Astrocyte of the cerebellum (primary cell): Measurements from ENCODE around the gene SESN1.

ENCODE experiments used
- DNase-seq: peaks from one replicate; pipeline ENCODE4 v3.0.0-alpha.2; 2011; ENCODE audit warnings: low read depth
- H3K4me3 ChIP-seq: 2 replicates; pipeline ENCODE4 v1.5.1; 2011; ENCODE audit warnings: mild to moderate bottlenecking, low read depth, low read length, moderate library complexity
- in situ Hi-C: cut with HindIII; loops from 2 replicates; pipeline ENCODE4 v1.10.0; 2017; ENCODE audit warnings: low sequenced_read_pairs
- TF ChIP-seq, protein P1 (sequence below): IDR thresholded peaks from 2 replicates; pipeline ENCODE4 v1.5.1; 2012; ENCODE audit warnings: low read length, low read depth, moderate library complexity, mild to moderate bottlenecking; ENCODE audit errors: missing control alignments

SESN1 gene

DNA sequence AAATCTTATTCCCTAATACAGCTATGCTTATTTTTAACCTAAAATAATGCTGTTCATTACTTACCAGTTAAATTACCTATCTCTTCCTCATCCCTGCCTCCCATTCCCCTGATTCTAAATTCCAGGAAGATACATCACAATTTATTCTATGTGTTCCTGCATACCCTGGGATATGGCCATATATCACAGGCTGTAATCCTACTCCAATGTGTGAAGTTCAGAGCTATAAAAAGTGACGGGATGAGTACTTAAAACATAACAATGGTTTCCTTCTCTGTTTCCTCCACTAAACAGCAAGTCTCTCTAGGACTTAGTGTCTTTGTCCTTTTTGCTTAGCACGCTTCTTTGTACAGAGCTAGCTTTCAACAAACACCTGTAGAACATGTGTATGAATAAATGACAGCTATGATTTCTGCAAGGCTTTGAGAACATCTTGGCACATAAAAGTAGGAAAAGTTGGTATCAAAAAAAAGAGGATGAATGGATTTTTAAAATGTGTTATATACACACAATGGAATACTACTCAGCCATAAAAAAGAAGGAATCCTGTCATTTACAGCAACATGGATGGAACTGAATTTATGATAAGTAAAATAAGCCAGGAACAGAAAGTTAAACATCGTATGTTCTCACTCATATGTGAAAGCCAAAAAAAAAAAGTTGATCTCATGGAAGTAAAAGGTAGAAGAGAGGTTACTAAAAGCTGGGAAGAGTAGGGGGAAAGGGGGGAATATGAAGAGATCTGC, 45.8 kb downstream of the SESN1 start:
- in situ Hi-C loops: no loop called here
- no peak for DNase-seq
- TF ChIP-seq, protein P1, sequence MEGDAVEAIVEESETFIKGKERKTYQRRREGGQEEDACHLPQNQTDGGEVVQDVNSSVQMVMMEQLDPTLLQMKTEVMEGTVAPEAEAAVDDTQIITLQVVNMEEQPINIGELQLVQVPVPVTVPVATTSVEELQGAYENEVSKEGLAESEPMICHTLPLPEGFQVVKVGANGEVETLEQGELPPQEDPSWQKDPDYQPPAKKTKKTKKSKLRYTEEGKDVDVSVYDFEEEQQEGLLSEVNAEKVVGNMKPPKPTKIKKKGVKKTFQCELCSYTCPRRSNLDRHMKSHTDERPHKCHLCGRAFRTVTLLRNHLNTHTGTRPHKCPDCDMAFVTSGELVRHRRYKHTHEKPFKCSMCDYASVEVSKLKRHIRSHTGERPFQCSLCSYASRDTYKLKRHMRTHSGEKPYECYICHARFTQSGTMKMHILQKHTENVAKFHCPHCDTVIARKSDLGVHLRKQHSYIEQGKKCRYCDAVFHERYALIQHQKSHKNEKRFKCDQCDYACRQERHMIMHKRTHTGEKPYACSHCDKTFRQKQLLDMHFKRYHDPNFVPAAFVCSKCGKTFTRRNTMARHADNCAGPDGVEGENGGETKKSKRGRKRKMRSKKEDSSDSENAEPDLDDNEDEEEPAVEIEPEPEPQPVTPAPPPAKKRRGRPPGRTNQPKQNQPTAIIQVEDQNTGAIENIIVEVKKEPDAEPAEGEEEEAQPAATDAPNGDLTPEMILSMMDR: no peak
- H3K4me3 ChIP-seq: no peak overlapping the region

- DNase-seq: no peak
- TF ChIP-seq, protein P1: no peak
- no peak overlapping the region for H3K4me3 ChIP-seq
- in situ Hi-C loops: no loop called here
Measured at GRCh38 chr6:109048176-109048575, 46.5 kb downstream of the SESN1 start.

GRCh38 chr6:109045493-109045892, 49.2 kb downstream of the SESN1 start:
- DNase-seq: no peak
- TF ChIP-seq, protein P1: no peak
- in situ Hi-C loops: no loop called here
- no peak overlapping the region for H3K4me3 ChIP-seq

GRCh38 chr6:109039795-109040194, 54.9 kb downstream of the SESN1 start:
- TF ChIP-seq, protein P1: no peak

GRCh38 chr6:109038837-109039398, 55.7 kb downstream of the SESN1 start:
- TF ChIP-seq, protein P1: no peak
- no peak overlapping the region for H3K4me3 ChIP-seq
- no peak for DNase-seq
- in situ Hi-C loops: no loop called here

More at GRCh38 chr6:109039795-109040194, 54.9 kb downstream of the SESN1 start:
- H3K4me3 ChIP-seq: no peak overlapping the region
- no peak for DNase-seq
- in situ Hi-C loops: no loop called here

- H3K4me3 ChIP-seq: no peak overlapping the region
- TF ChIP-seq, protein P1: no peak
- in situ Hi-C loops: no loop called here
Measured at GRCh38 chr6:109036574-109037294, 57.9 kb downstream of the SESN1 start.

More at GRCh38 chr6:109036574-109037294, 57.9 kb downstream of the SESN1 start:
- DNase-seq: no peak
